GM12872 (cell line): Measurements from ENCODE around the gene CCNJL.
A peak's percentile ranks its signal among the peaks of the same experiment; 100 is the strongest.

ENCODE experiments used
- CTCF ChIP-seq: IDR thresholded peaks from 3 replicates; pipeline ENCODE4 v1.5.1; 2011; ENCODE audit warnings: low read depth, mild to moderate bottlenecking, low read length, moderate library complexity; ENCODE audit not compliant: insufficient read depth

Gene CCNJL

GRCh38 chr5:160312134-160312959 is at the start of gene CCNJL:
CCNJL (minus strand) TSS chr5:160312564; CDS start chr5:160311923, 641 bp downstream.
- no peak for TF ChIP-seq CTCF

- TF ChIP-seq CTCF: no peak
Measured at GRCh38 chr5:160361624-160362228, 49.4 kb upstream of the CCNJL start.

GRCh38 chr5:160360310-160360709 is 47.9 kb upstream of the CCNJL start:
- 0 out of 3 replicates have a peak, but pooled peaks have one; percentile 4 for TF ChIP-seq CTCF

GRCh38 chr5:160359816-160360215 is 47.5 kb upstream of the CCNJL start:
- no peak for TF ChIP-seq CTCF

GRCh38 chr5:160359242-160359641 is 46.9 kb upstream of the CCNJL start:
- TF ChIP-seq CTCF: no peak

- no peak for TF ChIP-seq CTCF
Measured at GRCh38 chr5:160357861-160358411, 45.6 kb upstream of the CCNJL start.

- no peak for TF ChIP-seq CTCF
Measured at GRCh38 chr5:160357394-160357793, 45.0 kb upstream of the CCNJL start.
